ENCODE measurements around the gene LYSET.

LYSET gene, protein sequence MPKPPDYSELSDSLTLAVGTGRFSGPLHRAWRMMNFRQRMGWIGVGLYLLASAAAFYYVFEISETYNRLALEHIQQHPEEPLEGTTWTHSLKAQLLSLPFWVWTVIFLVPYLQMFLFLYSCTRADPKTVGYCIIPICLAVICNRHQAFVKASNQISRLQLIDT

DNA sequence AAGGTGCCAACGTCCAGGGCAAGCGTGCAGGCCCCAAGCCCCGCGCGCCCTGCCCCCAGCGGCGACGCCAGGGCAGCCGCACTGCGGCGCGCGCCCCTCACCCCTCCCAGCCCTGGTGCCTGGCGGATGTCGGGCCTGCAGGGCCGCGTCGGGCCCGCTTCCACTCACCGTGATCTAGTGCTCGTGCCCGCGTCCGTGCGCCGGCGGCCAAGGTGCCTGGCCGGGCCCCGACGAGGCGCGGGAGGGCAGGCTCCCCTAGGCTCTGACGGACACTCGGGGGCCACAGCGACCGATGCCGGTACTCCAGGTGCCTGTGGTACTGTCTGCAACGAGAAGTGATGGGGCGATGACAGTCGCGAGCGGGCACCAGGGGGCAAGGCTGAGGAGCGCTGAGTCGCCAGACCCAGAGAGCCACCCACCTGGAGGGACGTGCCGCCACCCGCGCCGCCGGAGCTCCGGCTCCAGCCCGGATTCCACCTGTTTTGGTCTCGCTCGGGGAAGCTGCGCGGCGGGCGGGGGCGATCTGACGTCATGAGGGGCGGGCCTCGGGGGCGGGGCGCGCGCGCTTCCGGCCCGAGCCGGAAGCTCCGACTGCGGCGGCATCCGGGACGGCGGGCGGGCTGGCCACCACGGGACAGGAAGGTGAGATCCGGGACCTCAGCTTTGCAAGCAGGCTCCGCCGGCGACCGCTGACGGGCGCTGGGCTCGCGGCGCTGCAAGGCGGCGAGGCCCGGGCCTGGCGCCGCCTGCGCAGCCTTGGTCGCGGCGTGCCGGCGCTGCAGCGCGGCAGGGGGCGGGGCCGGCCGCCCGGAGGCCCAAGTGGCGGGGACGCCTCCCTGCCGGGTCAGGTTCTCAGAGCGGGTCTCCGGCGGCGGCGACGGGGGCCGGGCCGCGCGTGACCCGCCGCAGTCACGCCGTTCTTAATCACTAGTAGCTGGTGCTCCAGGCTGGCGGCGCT lies at the start of gene LYSET, which contains the start of gene MOAP1:
Gene LYSET (plus strand): TSS at position 927 of the 958 bp plus-strand sequence. CDS start 89 bp downstream, outside the sequence.
Gene MOAP1 (minus strand): TSS at position 507 of the 958 bp plus-strand sequence. CDS start 655 bp downstream, outside the sequence.
- Histone ChIP-seq H3K36me3 (ENCODE audit: control insufficient read depth in 2 of 2, insufficient read depth in 1 of 2, low read length in 2 of 2) (peaks cover 18 to 48% of the 10 kb centered on the region in 2 experiments), H3K4me1 (ENCODE audit: control insufficient read depth, insufficient read depth, low read length) (peaks cover 6% of the 10 kb centered on the region; the same call in 1 of the 2 replicates), H3K4me3 (ENCODE audit: low read depth, low read length) (peak within 1 kb of the TSS; percentile 91), H3K9me3 (ENCODE audit: control insufficient read depth, insufficient read depth, low read depth, low read length) (no peaks in the 10 kb centered on the region), H3K27ac (ENCODE audit: extremely low read depth, low read depth, low read length) (peak within 1 kb of the TSS; percentile 97)
- CTCF ChIA-PET: interaction anchor here (0.8 to 2.5 kb wide), 4 partner anchors 15 to 232 kb away, joined by 4 to 12 read pairs (median 7); partner anchors contain the start of genes GON7 and UBR7
- POLR2A ChIA-PET: interaction anchor here (0.7 to 4.7 kb wide), 7 partner anchors 8 to 352 kb away, joined by 3 to 44 read pairs (median 3); partner anchors contain the start of genes GON7, ITPK1 and UBR7
- TF ChIP-seq ZNF830 (tag by site-specific recombination; IDR thresholded peaks at IDR 0.05; ENCODE audit: low read depth) (no peak), HOXD13 (CRISPR knock-in tag; IDR thresholded peaks at IDR 0.05; ENCODE audit: borderline replicate concordance) (no peak), WT1 (tag by site-specific recombination; IDR thresholded peaks at IDR 0.05) (no peak), ZNF398 (tag by site-specific recombination; IDR thresholded peaks at IDR 0.05) (no peak), ZNF239 (tag by site-specific recombination; IDR thresholded peaks at IDR 0.05) (no peak), ZNF530 (tag by site-specific recombination; IDR thresholded peaks at IDR 0.05; ENCODE audit: low read depth) (no peak), KLF9 (tag by site-specific recombination; IDR thresholded peaks at IDR 0.05; ENCODE audit: low read depth) (peak; percentile 77), ZNF302 (tag by site-specific recombination; IDR thresholded peaks at IDR 0.05; ENCODE audit: low read depth) (no peak), GLIS2 (tag by site-specific recombination; IDR thresholded peaks at IDR 0.05) (peak; percentile 90), ZNF639 (tag by site-specific recombination; IDR thresholded peaks at IDR 0.05) (no peak), GLIS1 (tag by site-specific recombination; IDR thresholded peaks at IDR 0.05) (0 out of 2 replicates have a peak, but pooled peaks have one; percentile 43), ZSCAN18 (tag by site-specific recombination; IDR thresholded peaks at IDR 0.05) (no peak), TCF7L2 (IDR thresholded peaks at IDR 0.05; ENCODE audit: borderline replicate concordance, low read depth, low read length) (no peak), PRDM4 (tag by site-specific recombination; IDR thresholded peaks at IDR 0.05) (no peak; the same call in 1 of the 2 replicates), PRDM2 (tag by site-specific recombination; IDR thresholded peaks at IDR 0.05; ENCODE audit: borderline replicate concordance) (no peak)
- TF ChIP-seq, protein P1, sequence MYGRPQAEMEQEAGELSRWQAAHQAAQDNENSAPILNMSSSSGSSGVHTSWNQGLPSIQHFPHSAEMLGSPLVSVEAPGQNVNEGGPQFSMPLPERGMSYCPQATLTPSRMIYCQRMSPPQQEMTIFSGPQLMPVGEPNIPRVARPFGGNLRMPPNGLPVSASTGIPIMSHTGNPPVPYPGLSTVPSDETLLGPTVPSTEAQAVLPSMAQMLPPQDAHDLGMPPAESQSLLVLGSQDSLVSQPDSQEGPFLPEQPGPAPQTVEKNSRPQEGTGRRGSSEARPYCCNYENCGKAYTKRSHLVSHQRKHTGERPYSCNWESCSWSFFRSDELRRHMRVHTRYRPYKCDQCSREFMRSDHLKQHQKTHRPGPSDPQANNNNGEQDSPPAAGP (tag by site-specific recombination; IDR thresholded peaks at IDR 0.05): peak; percentile 82
- TF ChIP-seq, protein P2, sequence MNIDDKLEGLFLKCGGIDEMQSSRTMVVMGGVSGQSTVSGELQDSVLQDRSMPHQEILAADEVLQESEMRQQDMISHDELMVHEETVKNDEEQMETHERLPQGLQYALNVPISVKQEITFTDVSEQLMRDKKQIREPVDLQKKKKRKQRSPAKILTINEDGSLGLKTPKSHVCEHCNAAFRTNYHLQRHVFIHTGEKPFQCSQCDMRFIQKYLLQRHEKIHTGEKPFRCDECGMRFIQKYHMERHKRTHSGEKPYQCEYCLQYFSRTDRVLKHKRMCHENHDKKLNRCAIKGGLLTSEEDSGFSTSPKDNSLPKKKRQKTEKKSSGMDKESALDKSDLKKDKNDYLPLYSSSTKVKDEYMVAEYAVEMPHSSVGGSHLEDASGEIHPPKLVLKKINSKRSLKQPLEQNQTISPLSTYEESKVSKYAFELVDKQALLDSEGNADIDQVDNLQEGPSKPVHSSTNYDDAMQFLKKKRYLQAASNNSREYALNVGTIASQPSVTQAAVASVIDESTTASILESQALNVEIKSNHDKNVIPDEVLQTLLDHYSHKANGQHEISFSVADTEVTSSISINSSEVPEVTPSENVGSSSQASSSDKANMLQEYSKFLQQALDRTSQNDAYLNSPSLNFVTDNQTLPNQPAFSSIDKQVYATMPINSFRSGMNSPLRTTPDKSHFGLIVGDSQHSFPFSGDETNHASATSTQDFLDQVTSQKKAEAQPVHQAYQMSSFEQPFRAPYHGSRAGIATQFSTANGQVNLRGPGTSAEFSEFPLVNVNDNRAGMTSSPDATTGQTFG (tag by site-specific recombination; IDR thresholded peaks at IDR 0.05; ENCODE audit: borderline replicate concordance): no peak
